Stimulated activated naive B cell treated with anti-CD40 and anti-IgM and Interleukin-4, amounts not matched to agents 10 μg/mL and 1 μg/mL and 100 μg/mL, for 72 hours (primary cell): Measurements from ENCODE around the gene SHISAL1.

ENCODE experiments used
- ATAC-seq, 2 donors: fragments of 150-1000 bp; cut with Tn5 transposase; replicated peaks; 2 replicates each; pipeline ENCODE4 v1.10.0; 2021; ENCODE audit warnings: moderate library complexity in 1 of 2
- DNase-seq: peaks from one replicate; pipeline ENCODE4 v3.0.0; 2021
- H3K27ac Mint-ChIP-seq: one replicate; pipeline ENCODE4 v1.8.0; 2022; ENCODE audit warnings: mild to moderate bottlenecking, mixed read lengths
- H3K27me3 Mint-ChIP-seq, 2 donors: one replicate each; pipeline ENCODE4 v1.8.0; 2022; ENCODE audit warnings: mixed read lengths in 2 of 2
- H3K36me3 Mint-ChIP-seq, 2 donors: one replicate each; pipeline ENCODE4 v1.8.0; 2022; ENCODE audit warnings: mixed read lengths in 2 of 2, mild to moderate bottlenecking in 1 of 2
- H3K4me1 Mint-ChIP-seq, 2 donors: one replicate each; pipeline ENCODE4 v1.8.0; 2022; ENCODE audit warnings: mixed read lengths in 2 of 2, mild to moderate bottlenecking in 1 of 2
- H3K4me3 Mint-ChIP-seq, 2 donors: one replicate each; pipeline ENCODE4 v1.8.0; 2022; ENCODE audit warnings: mild to moderate bottlenecking in 2 of 2, mixed read lengths in 2 of 2, moderate library complexity in 1 of 2
- H3K9me3 Mint-ChIP-seq, 2 donors: one replicate each; pipeline ENCODE4 v1.8.0; 2022; ENCODE audit warnings: mixed read lengths in 2 of 2, mild to moderate bottlenecking in 1 of 2

The SHISAL1 gene

GRCh38 chr22:44276706-44277356, 35.9 kb downstream of the SHISAL1 start:
- no peak for DNase-seq
- H3K27ac Mint-ChIP-seq, result no peak overlapping the region
- no peak overlapping the region for H3K4me3 Mint-ChIP-seq
- peaks cover 9 to 11% of the 10 kb centered on the region in 2 donors for H3K4me1 Mint-ChIP-seq
- no peaks in the 10 kb centered on the region for H3K36me3 Mint-ChIP-seq
- no peaks in the 10 kb centered on the region for H3K9me3 Mint-ChIP-seq
- peaks cover 50 to 52% of the 10 kb centered on the region in 2 donors for H3K27me3 Mint-ChIP-seq
- ATAC-seq, result no peak

- Mint-ChIP-seq H3K4me3 (no peak overlapping the region), H3K4me1 (peaks cover 9 to 11% of the 10 kb centered on the region in 2 donors), H3K27ac (peak overlapping the region; percentile 2), H3K27me3 (peaks cover 46 to 47% of the 10 kb centered on the region in 2 donors), H3K36me3 (no peaks in the 10 kb centered on the region), H3K9me3 (no peaks in the 10 kb centered on the region)
- ATAC-seq (no peak), DNase-seq (no peak)
Observed at GRCh38 chr22:44276041-44276440, 36.7 kb downstream of the SHISAL1 start.

- no peak for ATAC-seq
- Mint-ChIP-seq H3K27ac (no peak overlapping the region), H3K27me3 (peaks cover 42 to 43% of the 10 kb centered on the region in 2 donors), H3K4me3 (no peak overlapping the region), H3K36me3 (no peaks in the 10 kb centered on the region), H3K9me3 (no peaks in the 10 kb centered on the region), H3K4me1 (peaks cover 9 to 11% of the 10 kb centered on the region in 2 donors)
- DNase-seq, result no peak
Observed at GRCh38 chr22:44275631-44275995, 37.1 kb downstream of the SHISAL1 start.

GRCh38 chr22:44274918-44275630, 37.7 kb downstream of the SHISAL1 start:
- peaks cover 40 to 42% of the 10 kb centered on the region in 2 donors for H3K27me3 Mint-ChIP-seq
- no peaks in the 10 kb centered on the region for H3K36me3 Mint-ChIP-seq
- peaks cover 9 to 11% of the 10 kb centered on the region in 2 donors for H3K4me1 Mint-ChIP-seq
- no peak for DNase-seq
- no peak overlapping the region for H3K27ac Mint-ChIP-seq
- H3K9me3 Mint-ChIP-seq, result no peaks in the 10 kb centered on the region
- H3K4me3 Mint-ChIP-seq, result no peak overlapping the region
- no peak for ATAC-seq

- H3K9me3 Mint-ChIP-seq, result no peaks in the 10 kb centered on the region
- no peak overlapping the region for H3K27ac Mint-ChIP-seq
- no peaks in the 10 kb centered on the region for H3K36me3 Mint-ChIP-seq
- no peak overlapping the region for H3K4me3 Mint-ChIP-seq
- H3K27me3 Mint-ChIP-seq, result peaks cover 28 to 35% of the 10 kb centered on the region in 2 donors
- no peak for DNase-seq
- ATAC-seq, result peak in 1 of 2 donors; percentile 34
- peaks cover 5 to 7% of the 10 kb centered on the region in 2 donors for H3K4me1 Mint-ChIP-seq
Observed at GRCh38 chr22:44273175-44273574, 39.6 kb downstream of the SHISAL1 start.

GRCh38 chr22:44272401-44272771, 40.4 kb downstream of the SHISAL1 start:
- H3K4me3 Mint-ChIP-seq, result no peak overlapping the region
- no peak overlapping the region for H3K27ac Mint-ChIP-seq
- no peak for DNase-seq
- peaks cover 4 to 5% of the 10 kb centered on the region in 2 donors for H3K4me1 Mint-ChIP-seq
- ATAC-seq, result no peak
- H3K27me3 Mint-ChIP-seq, result peaks cover 31 to 33% of the 10 kb centered on the region in 2 donors
- H3K9me3 Mint-ChIP-seq, result no peaks in the 10 kb centered on the region
- H3K36me3 Mint-ChIP-seq, result no peaks in the 10 kb centered on the region

- no peak for ATAC-seq
- Mint-ChIP-seq H3K27ac (no peak overlapping the region), H3K27me3 (peaks cover 27 to 28% of the 10 kb centered on the region in 2 donors), H3K4me1 (peaks cover 4 to 5% of the 10 kb centered on the region in 2 donors), H3K9me3 (no peaks in the 10 kb centered on the region), H3K4me3 (no peak overlapping the region), H3K36me3 (no peaks in the 10 kb centered on the region)
- no peak for DNase-seq
Observed at GRCh38 chr22:44271732-44272400, 40.9 kb downstream of the SHISAL1 start.

- Mint-ChIP-seq H3K9me3 (no peaks in the 10 kb centered on the region), H3K27me3 (peaks cover 22 to 24% of the 10 kb centered on the region in 2 donors), H3K27ac (no peak overlapping the region), H3K4me1 (peaks cover 4 to 5% of the 10 kb centered on the region in 2 donors), H3K36me3 (no peaks in the 10 kb centered on the region), H3K4me3 (no peak overlapping the region)
- no peak for DNase-seq
- no peak for ATAC-seq
Observed at GRCh38 chr22:44271010-44271500, 41.7 kb downstream of the SHISAL1 start.

GRCh38 chr22:44270556-44270880, 42.2 kb downstream of the SHISAL1 start:
- H3K4me1 Mint-ChIP-seq, result peaks cover 4 to 5% of the 10 kb centered on the region in 2 donors
- H3K9me3 Mint-ChIP-seq, result no peaks in the 10 kb centered on the region
- peaks cover 19 to 22% of the 10 kb centered on the region in 2 donors for H3K27me3 Mint-ChIP-seq
- DNase-seq (no peak), ATAC-seq (no peak)
- H3K36me3 Mint-ChIP-seq, result no peaks in the 10 kb centered on the region
- H3K4me3 Mint-ChIP-seq, result no peak overlapping the region
- no peak overlapping the region for H3K27ac Mint-ChIP-seq

DNA sequence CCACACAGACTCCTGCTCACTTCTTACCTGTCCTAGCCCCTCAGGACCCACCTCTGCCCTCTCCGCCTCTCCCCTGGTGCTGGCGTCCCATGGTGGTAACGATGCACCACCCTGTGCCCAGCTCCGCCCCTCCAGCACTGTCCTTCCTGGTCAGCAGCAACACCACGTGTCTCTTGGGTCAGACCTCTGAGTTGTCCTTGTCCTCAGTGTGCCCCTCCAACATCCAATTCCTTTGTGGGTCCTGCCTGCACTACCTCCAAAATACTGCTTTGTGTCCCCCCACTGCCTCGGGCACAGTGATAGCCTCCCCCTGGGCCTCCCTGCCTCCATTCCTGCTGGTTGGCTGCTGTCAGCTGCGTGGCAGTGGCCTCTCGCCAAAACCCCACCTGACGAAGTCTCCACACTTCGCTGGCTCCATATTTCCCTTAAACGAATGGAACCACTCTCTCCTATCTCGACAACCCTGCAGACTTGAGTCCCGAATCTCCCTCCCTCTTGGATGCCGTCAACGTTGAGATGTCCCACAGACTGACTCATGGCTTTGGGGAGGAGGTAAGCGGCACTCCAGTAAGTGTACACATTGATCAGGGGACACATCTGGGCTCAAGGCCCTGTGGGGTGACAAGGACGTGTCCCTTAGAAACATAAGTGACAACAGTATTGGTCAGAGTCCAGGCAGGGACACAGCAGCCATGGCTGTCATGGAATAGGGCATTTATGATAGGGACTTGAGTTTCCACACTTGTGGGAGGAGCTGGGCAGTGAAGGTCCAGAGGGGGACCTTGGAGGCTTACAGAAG, 42.8 kb downstream of the SHISAL1 start:
- Mint-ChIP-seq H3K9me3 (no peaks in the 10 kb centered on the region), H3K4me1 (peaks cover 4 to 5% of the 10 kb centered on the region in 2 donors), H3K27ac (no peak overlapping the region)

DNA sequence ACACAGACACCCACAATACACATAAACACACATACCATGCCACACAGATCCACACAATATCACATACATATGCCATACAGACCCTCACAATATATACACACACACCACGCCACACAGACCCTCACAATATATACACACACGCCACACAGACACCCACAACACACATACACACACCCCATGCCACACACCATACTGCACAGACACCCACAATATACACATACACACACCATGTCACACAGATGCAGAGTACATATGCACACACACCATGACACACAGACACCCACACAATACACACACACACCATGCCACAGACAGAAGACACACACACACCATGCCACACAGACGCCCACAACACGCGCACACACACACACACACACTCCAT, 43.6 kb downstream of the SHISAL1 start:
- H3K4me3 Mint-ChIP-seq, result no peak overlapping the region
- no peaks in the 10 kb centered on the region for H3K9me3 Mint-ChIP-seq
- no peaks in the 10 kb centered on the region for H3K36me3 Mint-ChIP-seq
- no peak for ATAC-seq
- peaks cover 4 to 5% of the 10 kb centered on the region in 2 donors for H3K4me1 Mint-ChIP-seq
- peaks cover 14 to 24% of the 10 kb centered on the region in 2 donors for H3K27me3 Mint-ChIP-seq
- DNase-seq, result no peak
- no peak overlapping the region for H3K27ac Mint-ChIP-seq

More for the DNA sequence above, 42.8 kb downstream of the SHISAL1 start:
- peaks cover 14 to 19% of the 10 kb centered on the region in 2 donors for H3K27me3 Mint-ChIP-seq
- no peak overlapping the region for H3K4me3 Mint-ChIP-seq
- DNase-seq (no peak), ATAC-seq (no peak)
- no peaks in the 10 kb centered on the region for H3K36me3 Mint-ChIP-seq

DNA sequence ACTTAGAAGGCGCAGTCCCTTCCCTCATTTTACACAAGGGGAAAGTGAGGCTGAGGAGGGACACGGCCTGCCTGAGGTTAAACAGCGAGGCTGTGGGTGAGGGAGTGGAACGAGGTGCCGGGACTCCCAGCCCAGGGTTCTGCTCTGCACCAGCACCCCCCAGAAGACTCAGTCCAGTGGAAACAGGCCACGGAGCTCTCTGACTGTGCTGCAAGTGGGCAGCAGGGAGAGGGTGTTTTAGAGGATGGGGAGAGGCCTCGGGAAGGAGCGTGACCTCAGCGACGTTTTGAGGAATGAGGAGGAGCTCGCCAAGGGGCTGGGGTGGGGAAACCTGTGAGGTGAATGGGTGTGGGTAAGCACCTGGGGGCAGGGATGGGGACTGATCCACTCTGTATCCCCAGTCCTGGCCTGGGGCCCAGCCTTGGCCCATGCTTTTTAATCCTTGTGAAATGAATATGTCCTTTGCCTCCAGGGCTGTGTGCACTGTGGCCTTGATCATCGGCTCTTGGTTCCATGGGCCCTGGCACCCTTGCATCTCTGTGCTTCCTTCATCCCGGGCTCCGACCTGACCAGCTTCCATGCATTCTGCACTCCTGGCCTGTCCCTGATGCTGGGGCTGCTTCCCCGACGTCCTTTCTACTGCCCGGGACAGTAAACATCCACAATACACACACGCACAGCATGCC, 44.2 kb downstream of the SHISAL1 start:
- H3K4me1 Mint-ChIP-seq, result peaks cover 4 to 5% of the 10 kb centered on the region in 2 donors
- no peaks in the 10 kb centered on the region for H3K36me3 Mint-ChIP-seq
- ATAC-seq (no peak), DNase-seq (no peak)
- no peaks in the 10 kb centered on the region for H3K9me3 Mint-ChIP-seq
- no peak overlapping the region for H3K4me3 Mint-ChIP-seq
- peaks cover 14 to 24% of the 10 kb centered on the region in 2 donors for H3K27me3 Mint-ChIP-seq
- no peak overlapping the region for H3K27ac Mint-ChIP-seq

DNA sequence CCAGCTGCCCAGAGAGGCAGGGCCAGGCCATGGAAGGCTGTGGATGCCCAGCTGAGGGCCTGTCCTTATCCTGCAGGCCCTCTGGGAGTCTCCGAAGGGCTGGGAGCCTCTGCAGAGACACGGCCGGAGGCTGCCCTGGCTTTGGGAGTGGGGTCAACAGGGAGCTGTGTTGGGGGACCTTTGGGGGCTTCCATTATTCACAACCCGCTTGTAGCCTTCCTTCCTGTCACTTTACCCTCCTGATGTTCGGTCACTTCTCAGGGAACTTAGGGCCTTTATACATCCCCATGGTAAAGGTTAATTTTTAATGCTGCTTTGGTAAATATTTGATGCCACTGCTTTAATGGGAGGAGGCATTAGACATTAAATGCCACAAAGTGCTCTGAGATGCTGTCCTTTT, 44.9 kb downstream of the SHISAL1 start:
- Mint-ChIP-seq H3K9me3 (no peaks in the 10 kb centered on the region), H3K27me3 (peaks cover 14 to 24% of the 10 kb centered on the region in 2 donors), H3K4me3 (no peak overlapping the region), H3K27ac (no peak overlapping the region), H3K4me1 (peaks cover under 1 to 1% of the 10 kb centered on the region in 2 donors), H3K36me3 (no peaks in the 10 kb centered on the region)
- no peak for ATAC-seq
- no peak for DNase-seq
